Measurements from ENCODE around the gene MTM1. TPM values are rescaled to one million over a fixed set of nuclear protein-coding genes. Genes with fewer than 3 reads are reported as not detected.

MTM1 gene
- polyA plus RNA-seq, 6 donors from 2014 or later = 18.4 to 30.7 (median 26.9) TPM

GRCh38 chrX:150543230-150544155, 24.9 kb upstream of the MTM1 start:
- Mint-ChIP-seq H3K27ac (peak overlapping the region in 5 of 6 donors; percentile 16 to 95 (median 54)), H3K4me3 (peak overlapping the region in 5 of 8 donors; percentile 5 to 40 (median 27)), H3K27me3 (no peaks in the 10 kb centered on the region), H3K36me3 (no peaks in the 10 kb centered on the region), H3K4me1 (peaks cover 34 to 50% (median 36%) of the 10 kb centered on the region in 3 donors), H3K9me3 (peaks cover 0 to 3% (median 0%) of the 10 kb centered on the region in 7 donors)
- no peak for DNase-seq
- ATAC-seq (ENCODE audit: low read depth in 2 of 2) = peak; percentile 64 to 72

- no peak for ATAC-seq (ENCODE audit: low read depth in 2 of 2)
- peak overlapping the region in 4 of 6 donors; percentile 32 to 75 (median 65) for H3K27ac Mint-ChIP-seq
Measured at GRCh38 chrX:150544222-150544787, 24.1 kb upstream of the MTM1 start.

GRCh38 chrX:150544835-150545770, 23.3 kb upstream of the MTM1 start:
- DNase-seq (no peak), ATAC-seq (ENCODE audit: low read depth in 2 of 2) (no peak)
- Mint-ChIP-seq H3K4me3 (no peak overlapping the region), H3K27ac (peak overlapping the region in 2 of 6 donors; percentile 34 to 61), H3K4me1 (peaks cover 34 to 50% (median 36%) of the 10 kb centered on the region in 3 donors), H3K9me3 (peaks cover 0 to 3% (median 0%) of the 10 kb centered on the region in 7 donors), H3K36me3 (no peaks in the 10 kb centered on the region), H3K27me3 (no peaks in the 10 kb centered on the region)

More at GRCh38 chrX:150544222-150544787, 24.1 kb upstream of the MTM1 start:
- Mint-ChIP-seq H3K27me3 (no peaks in the 10 kb centered on the region), H3K36me3 (no peaks in the 10 kb centered on the region), H3K9me3 (peaks cover 0 to 3% (median 0%) of the 10 kb centered on the region in 7 donors), H3K4me3 (peak overlapping the region in 1 of 8 donors; percentile 25), H3K4me1 (peaks cover 34 to 50% (median 36%) of the 10 kb centered on the region in 3 donors)
- no peak for DNase-seq

- Mint-ChIP-seq H3K4me3 (peak overlapping the region; percentile 53 to 87 (median 80)), H3K27me3 (no peaks in the 10 kb centered on the region), H3K9me3 (peaks cover 0 to 3% (median 0%) of the 10 kb centered on the region in 7 donors), H3K36me3 (no peaks in the 10 kb centered on the region), H3K4me1 (peaks cover 34 to 45% (median 36%) of the 10 kb centered on the region in 3 donors), H3K27ac (peak overlapping the region in 4 of 6 donors; percentile 28 to 75 (median 50))
- peak; percentile 8 to 26 for ATAC-seq (ENCODE audit: low read depth in 2 of 2)
- no peak for DNase-seq
Measured at GRCh38 chrX:150546711-150547153, 21.7 kb upstream of the MTM1 start.

- ATAC-seq (ENCODE audit: low read depth in 2 of 2) (peak; percentile 38 to 53), DNase-seq (no peak)
- H3K9me3 Mint-ChIP-seq = peaks cover 0 to 3% (median 0%) of the 10 kb centered on the region in 7 donors
- no peaks in the 10 kb centered on the region for H3K27me3 Mint-ChIP-seq
- H3K4me3 Mint-ChIP-seq = peak overlapping the region; percentile 64 to 92 (median 85)
- peaks cover 29 to 37% (median 31%) of the 10 kb centered on the region in 3 donors for H3K4me1 Mint-ChIP-seq
- H3K27ac Mint-ChIP-seq = peak overlapping the region in 3 of 6 donors; percentile 51 to 93 (median 62)
- H3K36me3 Mint-ChIP-seq = no peaks in the 10 kb centered on the region
Measured at GRCh38 chrX:150547375-150548115, 20.9 kb upstream of the MTM1 start.

- Mint-ChIP-seq H3K4me3 (peak overlapping the region; percentile 64 to 92 (median 85)), H3K36me3 (no peaks in the 10 kb centered on the region), H3K27ac (peak overlapping the region in 4 of 6 donors; percentile 51 to 93 (median 62)), H3K4me1 (peaks cover 24 to 30% (median 24%) of the 10 kb centered on the region in 3 donors), H3K9me3 (peaks cover 0 to 3% (median 0%) of the 10 kb centered on the region in 7 donors), H3K27me3 (no peaks in the 10 kb centered on the region)
- DNase-seq (no peak), ATAC-seq (ENCODE audit: low read depth in 2 of 2) (no peak)
Measured at GRCh38 chrX:150548251-150548650, 20.2 kb upstream of the MTM1 start.

GRCh38 chrX:150548684-150549083, 19.7 kb upstream of the MTM1 start:
- Mint-ChIP-seq H3K4me1 (peaks cover 19 to 25% (median 20%) of the 10 kb centered on the region in 3 donors), H3K27me3 (no peaks in the 10 kb centered on the region), H3K27ac (no peak overlapping the region), H3K4me3 (peak overlapping the region in 2 of 8 donors; percentile 61 to 86), H3K36me3 (no peaks in the 10 kb centered on the region), H3K9me3 (peaks cover 0 to 3% (median 0%) of the 10 kb centered on the region in 7 donors)
- no peak for DNase-seq
- no peak for ATAC-seq (ENCODE audit: low read depth in 2 of 2)

GRCh38 chrX:150551963-150552362, 16.5 kb upstream of the MTM1 start:
- Mint-ChIP-seq H3K27me3 (no peaks in the 10 kb centered on the region), H3K27ac (no peak overlapping the region), H3K9me3 (peaks cover 0 to 7% (median 0%) of the 10 kb centered on the region in 7 donors), H3K4me1 (peaks cover 7 to 11% (median 8%) of the 10 kb centered on the region in 3 donors), H3K4me3 (no peak overlapping the region), H3K36me3 (no peaks in the 10 kb centered on the region)
- ATAC-seq (ENCODE audit: low read depth in 2 of 2) (no peak), DNase-seq (no peak)

- Mint-ChIP-seq H3K27ac (no peak overlapping the region), H3K4me3 (no peak overlapping the region)
Measured at GRCh38 chrX:150558424-150558823, 10.0 kb upstream of the MTM1 start.

GRCh38 chrX:150564838-150565237, 3.6 kb upstream of the MTM1 start:
- H3K4me3 Mint-ChIP-seq = no peak overlapping the region
- peak overlapping the region in 1 of 6 donors; percentile 23 for H3K27ac Mint-ChIP-seq
- H3K9me3 Mint-ChIP-seq = peaks cover 0 to 3% (median 0%) of the 10 kb centered on the region in 7 donors
- no peaks in the 10 kb centered on the region for H3K36me3 Mint-ChIP-seq
- no peaks in the 10 kb centered on the region for H3K27me3 Mint-ChIP-seq
- H3K4me1 Mint-ChIP-seq = peaks cover 0 to 13% (median 12%) of the 10 kb centered on the region in 3 donors
- ATAC-seq (ENCODE audit: low read depth in 2 of 2) = no peak
- no peak for DNase-seq

More at GRCh38 chrX:150558424-150558823, 10.0 kb upstream of the MTM1 start:
- Mint-ChIP-seq H3K36me3 (no peaks in the 10 kb centered on the region), H3K9me3 (peaks cover 0 to 7% (median 0%) of the 10 kb centered on the region in 7 donors), H3K4me1 (no peaks in the 10 kb centered on the region), H3K27me3 (no peaks in the 10 kb centered on the region)
- ATAC-seq (ENCODE audit: low read depth in 2 of 2) = no peak
- no peak for DNase-seq

GRCh38 chrX:150565551-150565950, 2.9 kb upstream of the MTM1 start:
- no peaks in the 10 kb centered on the region for H3K27me3 Mint-ChIP-seq
- no peak overlapping the region for H3K4me3 Mint-ChIP-seq
- H3K36me3 Mint-ChIP-seq = no peaks in the 10 kb centered on the region
- no peak overlapping the region for H3K27ac Mint-ChIP-seq
- ATAC-seq (ENCODE audit: low read depth in 2 of 2) (no peak), DNase-seq (no peak)
- H3K9me3 Mint-ChIP-seq = peaks cover 0 to 3% (median 0%) of the 10 kb centered on the region in 7 donors
- peaks cover 0 to 19% (median 14%) of the 10 kb centered on the region in 3 donors for H3K4me1 Mint-ChIP-seq

- H3K27ac Mint-ChIP-seq = no peak overlapping the region
- H3K9me3 Mint-ChIP-seq = peaks cover 0 to 3% (median 0%) of the 10 kb centered on the region in 7 donors
- H3K36me3 Mint-ChIP-seq = no peaks in the 10 kb centered on the region
- DNase-seq (no peak), ATAC-seq (ENCODE audit: low read depth in 2 of 2) (no peak)
- peak overlapping the region in 1 of 8 donors; percentile 57 for H3K4me3 Mint-ChIP-seq
- no peaks in the 10 kb centered on the region for H3K27me3 Mint-ChIP-seq
- H3K4me1 Mint-ChIP-seq = peaks cover 6 to 28% (median 14%) of the 10 kb centered on the region in 3 donors
Measured at GRCh38 chrX:150566734-150567182, 1.7 kb upstream of the MTM1 start.
